HEK293 (cell line): ENCODE results near the gene ZBTB43.
A peak's percentile ranks its signal among the peaks of the same experiment; 100 is the strongest.
"Not testable (repeated sequence)": the region's sequence is repeated elsewhere in the genome, so short reads cannot be mapped to it uniquely, and the experiment has no call there.

Experiments used
- CTCF ChIA-PET: fragments of 350-600 bp; formaldehyde crosslinking; extraction: SDS; loops from one replicate; lab custom pipeline; 2021; ENCODE audit warnings: antibody characterized with exemption; lab: Yijun Ruan, JAX
- POLR2A ChIA-PET: fragments of 300-600 bp; formaldehyde crosslinking; extraction: SDS; loops from one replicate; lab custom pipeline; 2020; ENCODE audit warnings: antibody characterized with exemption, inconsistent platforms; lab: Yijun Ruan, JAX
- H3K27ac ChIP-seq: fragments of 200-500 bp; sonication (Bioruptor generic); 2 replicates; pipeline ENCODE4 v1.5.1; 2014; ENCODE audit warnings: low read depth, low read length, control low read depth, inconsistent platforms; ENCODE audit errors: extremely low read depth
- H3K36me3 ChIP-seq, 2 experiments: fragments of 200-500 bp in 1 of 2; sonication (Bioruptor generic) in 1 of 2; 1 replicate in 1 of 2; 2 replicates in 1 of 2; pipeline ENCODE4 v1.5.1; 2014 to 2017; ENCODE audit warnings: inconsistent platforms in 2 of 2, low read length in 2 of 2; ENCODE audit not compliant: control insufficient read depth in 2 of 2, insufficient read depth in 1 of 2
- H3K4me1 ChIP-seq: fragments of 200-500 bp; sonication (Bioruptor generic); 2 replicates; pipeline ENCODE4 v1.5.1; 2014; ENCODE audit warnings: mild to moderate bottlenecking, low read length, inconsistent platforms; ENCODE audit not compliant: control insufficient read depth, insufficient read depth
- H3K4me3 ChIP-seq: 2 replicates; pipeline ENCODE4 v1.5.1; 2011; ENCODE audit warnings: low read depth, mild to moderate bottlenecking, control low read depth, low read length, moderate library complexity
- H3K9me3 ChIP-seq: fragments of 200-500 bp; sonication (Bioruptor generic); 2 replicates; pipeline ENCODE4 v1.5.1; 2014; ENCODE audit warnings: low read depth, low read length, inconsistent platforms; ENCODE audit not compliant: control insufficient read depth, insufficient read depth
- GLI2 ChIP-seq: fragments of 450-650 bp; formaldehyde crosslinking; IDR thresholded peaks from 2 replicates; pipeline ENCODE4; 2017; ENCODE audit warnings: missing biosample characterization, missing genetic modification characterization, low read depth, borderline replicate concordance
- TCF7L2 ChIP-seq: IDR thresholded peaks from 2 replicates; pipeline ENCODE4 v1.6.1; 2011; ENCODE audit warnings: low read depth, mild to moderate bottlenecking, inconsistent platforms, low read length, moderate library complexity, borderline replicate concordance
- ZNF112 ChIP-seq: fragments of 450-650 bp; formaldehyde crosslinking; IDR thresholded peaks from 2 replicates; pipeline ENCODE4 v1.5.0; 2017; ENCODE audit warnings: missing biosample characterization, missing genetic modification characterization
- ZNF169 ChIP-seq: fragments of 450-650 bp; formaldehyde crosslinking; IDR thresholded peaks from 2 replicates; pipeline ENCODE4 v1.5.1; 2016; ENCODE audit warnings: missing biosample characterization, missing genetic modification characterization
- ZNF19 ChIP-seq: fragments of 450-650 bp; formaldehyde crosslinking; IDR thresholded peaks from 2 replicates; pipeline ENCODE4; 2016; ENCODE audit warnings: missing biosample characterization, missing genetic modification characterization, low read depth
- ZNF24 ChIP-seq: fragments of 450-650 bp; formaldehyde crosslinking; IDR thresholded peaks from 2 replicates; pipeline ENCODE4 v1.5.1; 2016; ENCODE audit warnings: missing biosample characterization, missing genetic modification characterization
- ZNF561 ChIP-seq: fragments of 450-650 bp; IDR thresholded peaks from 2 replicates; pipeline ENCODE4 v1.5.1; 2018; ENCODE audit warnings: missing biosample characterization, missing genetic modification characterization, borderline replicate concordance
- ZNF626 ChIP-seq: fragments of 450-650 bp; sonication (Bioruptor Pico); formaldehyde crosslinking; IDR thresholded peaks from 2 replicates; pipeline ENCODE4 v1.5.1; 2018; ENCODE audit warnings: missing biosample characterization, missing genetic modification characterization, inconsistent platforms
- ZNF76 ChIP-seq: fragments of 450-650 bp; formaldehyde crosslinking; IDR thresholded peaks from 2 replicates; pipeline ENCODE4; 2016; ENCODE audit warnings: low read depth, missing biosample characterization, missing genetic modification characterization, borderline replicate concordance
- ZNF830 ChIP-seq: fragments of 450-650 bp; IDR thresholded peaks from 2 replicates; pipeline ENCODE4 v1.5.0; 2018; ENCODE audit warnings: missing biosample characterization, missing genetic modification characterization, low read depth, mild to moderate bottlenecking, moderate library complexity
- ZSCAN30 ChIP-seq: fragments of 450-650 bp; IDR thresholded peaks from 2 replicates; pipeline ENCODE4 v1.5.1; 2018; ENCODE audit warnings: missing biosample characterization, mild to moderate bottlenecking, missing genetic modification characterization, moderate library complexity
- TF ChIP-seq, protein P1 (sequence below): fragments of 450-650 bp; formaldehyde crosslinking; IDR thresholded peaks from 2 replicates; pipeline ENCODE4 v1.5.1; 2016; ENCODE audit warnings: missing biosample characterization, missing genetic modification characterization
- TF ChIP-seq, protein P2 (sequence below): fragments of 450-650 bp; formaldehyde crosslinking; IDR thresholded peaks from 2 replicates; pipeline ENCODE4 v1.5.1; 2016; ENCODE audit warnings: missing biosample characterization, missing genetic modification characterization
- TF ChIP-seq, protein P3 (sequence below): fragments of 450-650 bp; formaldehyde crosslinking; IDR thresholded peaks from 2 replicates; pipeline ENCODE4 v1.5.1; 2016; ENCODE audit warnings: missing biosample characterization, missing genetic modification characterization
- TF ChIP-seq, protein P4 (sequence below): fragments of 450-650 bp; formaldehyde crosslinking; IDR thresholded peaks from 2 replicates; pipeline ENCODE4 v1.5.1; 2017; ENCODE audit warnings: missing biosample characterization, mild to moderate bottlenecking, missing genetic modification characterization, moderate library complexity

Gene ZBTB43

DNA sequence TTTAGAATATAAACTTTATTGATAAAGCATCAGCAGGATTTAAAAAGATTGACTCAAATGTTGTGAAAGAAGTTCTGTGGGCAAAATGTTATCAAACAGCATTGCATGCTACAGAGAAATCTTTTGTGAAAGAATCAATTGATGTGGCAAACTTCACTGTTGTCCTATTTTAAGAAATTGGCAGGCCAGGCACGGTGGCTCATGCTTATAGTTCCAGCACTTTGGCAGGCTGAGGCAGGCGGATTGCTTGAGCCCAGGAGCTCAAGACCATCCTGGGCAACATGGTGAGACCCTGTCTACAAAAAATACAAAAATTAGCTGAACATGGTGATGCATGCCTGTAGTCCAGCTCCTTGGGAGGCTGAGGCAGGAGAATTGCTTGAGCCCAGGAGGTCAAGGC lies 17.4 kb downstream of the ZBTB43 start (continued):
- TF ChIP-seq, protein P1, sequence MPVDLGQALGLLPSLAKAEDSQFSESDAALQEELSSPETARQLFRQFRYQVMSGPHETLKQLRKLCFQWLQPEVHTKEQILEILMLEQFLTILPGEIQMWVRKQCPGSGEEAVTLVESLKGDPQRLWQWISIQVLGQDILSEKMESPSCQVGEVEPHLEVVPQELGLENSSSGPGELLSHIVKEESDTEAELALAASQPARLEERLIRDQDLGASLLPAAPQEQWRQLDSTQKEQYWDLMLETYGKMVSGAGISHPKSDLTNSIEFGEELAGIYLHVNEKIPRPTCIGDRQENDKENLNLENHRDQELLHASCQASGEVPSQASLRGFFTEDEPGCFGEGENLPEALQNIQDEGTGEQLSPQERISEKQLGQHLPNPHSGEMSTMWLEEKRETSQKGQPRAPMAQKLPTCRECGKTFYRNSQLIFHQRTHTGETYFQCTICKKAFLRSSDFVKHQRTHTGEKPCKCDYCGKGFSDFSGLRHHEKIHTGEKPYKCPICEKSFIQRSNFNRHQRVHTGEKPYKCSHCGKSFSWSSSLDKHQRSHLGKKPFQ (tag by site-specific recombination), result no peak
- TF ChIP-seq, protein P2, sequence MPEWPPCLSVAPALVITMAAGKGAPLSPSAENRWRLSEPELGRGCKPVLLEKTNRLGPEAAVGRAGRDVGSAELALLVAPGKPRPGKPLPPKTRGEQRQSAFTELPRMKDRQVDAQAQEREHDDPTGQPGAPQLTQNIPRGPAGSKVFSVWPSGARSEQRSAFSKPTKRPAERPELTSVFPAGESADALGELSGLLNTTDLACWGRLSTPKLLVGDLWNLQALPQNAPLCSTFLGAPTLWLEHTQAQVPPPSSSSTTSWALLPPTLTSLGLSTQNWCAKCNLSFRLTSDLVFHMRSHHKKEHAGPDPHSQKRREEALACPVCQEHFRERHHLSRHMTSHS (tag by site-specific recombination), result no peak
- TF ChIP-seq, protein P3, sequence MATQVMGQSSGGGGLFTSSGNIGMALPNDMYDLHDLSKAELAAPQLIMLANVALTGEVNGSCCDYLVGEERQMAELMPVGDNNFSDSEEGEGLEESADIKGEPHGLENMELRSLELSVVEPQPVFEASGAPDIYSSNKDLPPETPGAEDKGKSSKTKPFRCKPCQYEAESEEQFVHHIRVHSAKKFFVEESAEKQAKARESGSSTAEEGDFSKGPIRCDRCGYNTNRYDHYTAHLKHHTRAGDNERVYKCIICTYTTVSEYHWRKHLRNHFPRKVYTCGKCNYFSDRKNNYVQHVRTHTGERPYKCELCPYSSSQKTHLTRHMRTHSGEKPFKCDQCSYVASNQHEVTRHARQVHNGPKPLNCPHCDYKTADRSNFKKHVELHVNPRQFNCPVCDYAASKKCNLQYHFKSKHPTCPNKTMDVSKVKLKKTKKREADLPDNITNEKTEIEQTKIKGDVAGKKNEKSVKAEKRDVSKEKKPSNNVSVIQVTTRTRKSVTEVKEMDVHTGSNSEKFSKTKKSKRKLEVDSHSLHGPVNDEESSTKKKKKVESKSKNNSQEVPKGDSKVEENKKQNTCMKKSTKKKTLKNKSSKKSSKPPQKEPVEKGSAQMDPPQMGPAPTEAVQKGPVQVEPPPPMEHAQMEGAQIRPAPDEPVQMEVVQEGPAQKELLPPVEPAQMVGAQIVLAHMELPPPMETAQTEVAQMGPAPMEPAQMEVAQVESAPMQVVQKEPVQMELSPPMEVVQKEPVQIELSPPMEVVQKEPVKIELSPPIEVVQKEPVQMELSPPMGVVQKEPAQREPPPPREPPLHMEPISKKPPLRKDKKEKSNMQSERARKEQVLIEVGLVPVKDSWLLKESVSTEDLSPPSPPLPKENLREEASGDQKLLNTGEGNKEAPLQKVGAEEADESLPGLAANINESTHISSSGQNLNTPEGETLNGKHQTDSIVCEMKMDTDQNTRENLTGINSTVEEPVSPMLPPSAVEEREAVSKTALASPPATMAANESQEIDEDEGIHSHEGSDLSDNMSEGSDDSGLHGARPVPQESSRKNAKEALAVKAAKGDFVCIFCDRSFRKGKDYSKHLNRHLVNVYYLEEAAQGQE (tag by site-specific recombination), result no peak
- TF ChIP-seq ZNF561 (tag by site-specific recombination), result no peak
- no peak for TF ChIP-seq ZNF112 (tag by site-specific recombination)
- no peak for TF ChIP-seq ZNF169 (tag by site-specific recombination)
- no peak for TF ChIP-seq TCF7L2
- TF ChIP-seq GLI2, result no peak
- no peak for TF ChIP-seq ZSCAN30 (tag by site-specific recombination)
- TF ChIP-seq ZNF19, result no peak
- no peak for TF ChIP-seq ZNF24
- TF ChIP-seq ZNF830, result no peak
- TF ChIP-seq ZNF626 (tag by site-specific recombination), result no peak

DNA sequence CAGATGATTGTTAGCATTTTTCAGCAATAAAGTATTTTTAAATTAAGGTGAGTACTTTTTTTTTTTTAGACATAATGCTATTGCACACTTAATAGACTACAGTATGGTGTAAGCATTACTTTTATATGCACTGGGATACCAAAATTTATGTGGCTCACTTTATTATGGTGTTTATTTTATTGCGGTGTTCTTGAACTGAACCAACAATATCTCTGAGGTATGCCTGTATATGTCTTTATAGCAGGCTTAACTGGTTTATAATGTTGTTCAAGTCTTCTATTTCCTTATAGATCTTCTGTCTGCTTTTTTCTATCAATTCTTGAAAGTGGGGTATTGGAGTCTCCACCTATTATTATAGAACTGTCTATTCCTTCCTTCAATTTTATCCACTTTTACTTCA lies 18.0 kb downstream of the ZBTB43 start:
- Histone ChIP-seq H3K4me1 (no peaks in the 10 kb centered on the region; the same call in 1 of the 2 replicates), H3K9me3 (no peaks in the 10 kb centered on the region), H3K4me3 (no peak overlapping the region), H3K36me3 (peaks cover 0 to 16% of the 10 kb centered on the region in 2 experiments; a peak in 2 of 3 replicates), H3K27ac (no peak overlapping the region)
- no peak for TF ChIP-seq ZNF76 (tag by site-specific recombination)
- ChIA-PET POLR2A (no interaction called here), CTCF (no interaction called here)

DNA sequence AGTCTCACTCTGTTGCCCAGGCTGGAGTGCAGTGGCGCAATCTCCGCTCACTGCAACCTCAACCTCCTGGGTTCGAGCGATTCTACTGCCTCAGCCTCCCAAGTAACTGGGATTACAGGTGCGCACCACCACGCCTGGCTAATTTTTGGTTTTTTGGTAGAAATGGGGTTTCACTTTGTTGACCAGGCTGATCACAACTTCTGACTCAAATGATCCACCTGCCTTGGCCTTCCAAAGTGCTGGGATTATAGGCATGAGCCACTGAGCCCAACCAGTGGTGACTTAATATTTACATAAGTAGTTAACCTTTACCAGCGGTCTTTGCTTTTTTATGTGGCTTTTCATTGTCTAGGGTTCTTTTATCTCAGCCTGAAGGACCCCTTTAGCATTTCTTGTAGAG lies 19.2 kb downstream of the ZBTB43 start:
- H3K4me1 ChIP-seq, H3K27ac ChIP-seq, H3K9me3 ChIP-seq, POLR2A ChIA-PET, H3K4me3 ChIP-seq, H3K36me3 ChIP-seq, CTCF ChIA-PET: not testable (repeated sequence)
- TF ChIP-seq, protein P4, sequence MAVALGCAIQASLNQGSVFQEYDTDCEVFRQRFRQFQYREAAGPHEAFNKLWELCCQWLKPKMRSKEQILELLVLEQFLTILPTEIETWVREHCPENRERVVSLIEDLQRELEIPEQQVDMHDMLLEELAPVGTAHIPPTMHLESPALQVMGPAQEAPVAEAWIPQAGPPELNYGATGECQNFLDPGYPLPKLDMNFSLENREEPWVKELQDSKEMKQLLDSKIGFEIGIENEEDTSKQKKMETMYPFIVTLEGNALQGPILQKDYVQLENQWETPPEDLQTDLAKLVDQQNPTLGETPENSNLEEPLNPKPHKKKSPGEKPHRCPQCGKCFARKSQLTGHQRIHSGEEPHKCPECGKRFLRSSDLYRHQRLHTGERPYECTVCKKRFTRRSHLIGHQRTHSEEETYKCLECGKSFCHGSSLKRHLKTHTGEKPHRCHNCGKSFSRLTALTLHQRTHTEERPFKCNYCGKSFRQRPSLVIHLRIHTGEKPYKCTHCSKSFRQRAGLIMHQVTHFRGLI, result peak; percentile 35; the same call in 1 of the 2 replicates
